HepG2 (cell line): ENCODE measurements around the gene SEC24B.

Experiments used
- ARHGAP35 ChIP-seq: sonication (generic); formaldehyde crosslinking; IDR thresholded peaks from 2 replicates; pipeline ENCODE4 v1.9.0; 2022; ENCODE audit warnings: mild to moderate bottlenecking, inconsistent platforms, moderate library complexity, missing genetic modification reagents, borderline replicate concordance
- CBX5 ChIP-seq: sonication (generic); formaldehyde crosslinking; IDR thresholded peaks from 2 replicates; pipeline ENCODE4 v1.4.0; 2020; ENCODE audit warnings: missing genetic modification reagents, borderline replicate concordance
- CEBPB ChIP-seq: IDR thresholded peaks from 2 replicates; pipeline ENCODE4 v1.6.1; 2011; ENCODE audit warnings: low read depth, low read length, improper control_type of control experiment, borderline replicate concordance
- ELF1 ChIP-seq: sonication (generic); formaldehyde crosslinking; IDR thresholded peaks from 2 replicates; pipeline ENCODE4 v1.4.0; 2020; ENCODE audit warnings: missing genetic modification reagents
- ETV5 ChIP-seq: IDR thresholded peaks from 2 replicates; pipeline ENCODE4 v1.6.1; 2018; ENCODE audit warnings: missing biosample characterization, missing genetic modification reagents, inconsistent platforms, borderline replicate concordance
- MEIS1 ChIP-seq: sonication (generic); formaldehyde crosslinking; IDR thresholded peaks from 2 replicates; pipeline ENCODE4 v1.9.0; 2021; ENCODE audit warnings: mild to moderate bottlenecking, missing genetic modification reagents, moderate library complexity, borderline replicate concordance
- MXI1 ChIP-seq: IDR thresholded peaks from 3 replicates; pipeline ENCODE4 v1.6.1; 2012; ENCODE audit warnings: low read depth, low read length, inconsistent platforms, borderline replicate concordance
- SRSF4 ChIP-seq: fragments of 200-400 bp; formaldehyde crosslinking; IDR thresholded peaks from one replicate; pipeline ENCODE4 v1.6.1; 2018; ENCODE audit warnings: mild to moderate bottlenecking, low read depth, low read length, moderate library complexity; ENCODE audit not compliant: poor library complexity, severe bottlenecking
- TAF1 ChIP-seq: sonication (generic); formaldehyde crosslinking; IDR thresholded peaks from 2 replicates; pipeline ENCODE4 v1.4.0; 2020; ENCODE audit warnings: missing genetic modification reagents
- USF2 ChIP-seq, 2 experiments: sonication (generic) in 1 of 2; formaldehyde crosslinking in 1 of 2; IDR thresholded peaks; 2 replicates each; pipeline versions ENCODE4 v1.5.1 to v1.6.1; 2011 to 2020; ENCODE audit warnings: borderline replicate concordance in 1 of 2, low read depth in 1 of 2, low read length in 1 of 2, mild to moderate bottlenecking in 1 of 2, missing genetic modification reagents in 1 of 2, moderate library complexity in 1 of 2
- ZNF639 ChIP-seq: conservative IDR thresholded peaks from 2 replicates; pipeline ENCODE4 v1.6.1; 2018; ENCODE audit warnings: missing genetic modification reagents
- ZNF746 ChIP-seq: sonication (generic); formaldehyde crosslinking; IDR thresholded peaks from 2 replicates; pipeline ENCODE4 v1.8.0; 2022; ENCODE audit warnings: mild to moderate bottlenecking, missing genetic modification reagents
- TF ChIP-seq, protein P1 (sequence below): sonication (generic); formaldehyde crosslinking; IDR thresholded peaks from 2 replicates; pipeline ENCODE4 v1.5.0; 2020; ENCODE audit warnings: mild to moderate bottlenecking, missing genetic modification reagents, moderate library complexity

GRCh38 chr4:109408711-109409110 is 24.9 kb upstream of the SEC24B start:
- TF ChIP-seq ETV5 (CRISPR knock-in tag) (no peak), ELF1 (no peak), USF2 (IDR thresholded peaks at IDR 0.05; ENCODE audit: low read depth, low read length) (no peak), USF2 (CRISPR knock-in tag; IDR thresholded peaks at IDR 0.05; ENCODE audit: borderline replicate concordance) (no peak), TAF1 (CRISPR knock-in tag) (no peak), SRSF4 (no peak), CEBPB (no peak), CBX5 (CRISPR knock-in tag) (no peak), ARHGAP35 (CRISPR knock-in tag) (no peak), ZNF746 (CRISPR knock-in tag) (no peak), ZNF639 (no peak), MXI1 (no peak), MEIS1 (CRISPR knock-in tag) (no peak)
- TF ChIP-seq, protein P1, sequence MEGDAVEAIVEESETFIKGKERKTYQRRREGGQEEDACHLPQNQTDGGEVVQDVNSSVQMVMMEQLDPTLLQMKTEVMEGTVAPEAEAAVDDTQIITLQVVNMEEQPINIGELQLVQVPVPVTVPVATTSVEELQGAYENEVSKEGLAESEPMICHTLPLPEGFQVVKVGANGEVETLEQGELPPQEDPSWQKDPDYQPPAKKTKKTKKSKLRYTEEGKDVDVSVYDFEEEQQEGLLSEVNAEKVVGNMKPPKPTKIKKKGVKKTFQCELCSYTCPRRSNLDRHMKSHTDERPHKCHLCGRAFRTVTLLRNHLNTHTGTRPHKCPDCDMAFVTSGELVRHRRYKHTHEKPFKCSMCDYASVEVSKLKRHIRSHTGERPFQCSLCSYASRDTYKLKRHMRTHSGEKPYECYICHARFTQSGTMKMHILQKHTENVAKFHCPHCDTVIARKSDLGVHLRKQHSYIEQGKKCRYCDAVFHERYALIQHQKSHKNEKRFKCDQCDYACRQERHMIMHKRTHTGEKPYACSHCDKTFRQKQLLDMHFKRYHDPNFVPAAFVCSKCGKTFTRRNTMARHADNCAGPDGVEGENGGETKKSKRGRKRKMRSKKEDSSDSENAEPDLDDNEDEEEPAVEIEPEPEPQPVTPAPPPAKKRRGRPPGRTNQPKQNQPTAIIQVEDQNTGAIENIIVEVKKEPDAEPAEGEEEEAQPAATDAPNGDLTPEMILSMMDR (CRISPR knock-in tag) = no peak
